DND-41 (cell line): ENCODE data around the gene NPIPA2.
"Not testable (repeated sequence)": the region's sequence is repeated elsewhere in the genome, so short reads cannot be mapped to it uniquely, and the experiment has no call there.

Experiments used
- EZH2 ChIP-seq: IDR thresholded peaks from 3 replicates; pipeline ENCODE4 v1.6.1; 2012; ENCODE audit warnings: borderline replicate concordance, low read depth, mild to moderate bottlenecking, moderate library complexity, low read length, inconsistent platforms; ENCODE audit not compliant: severe bottlenecking
- TF ChIP-seq, protein P1 (sequence below): IDR thresholded peaks from 2 replicates; pipeline ENCODE4 v1.5.1; 2012; ENCODE audit warnings: borderline replicate concordance, low read length, moderate library complexity, mild to moderate bottlenecking; ENCODE audit not compliant: poor library complexity, severe bottlenecking; ENCODE audit errors: extremely low read depth

DNA sequence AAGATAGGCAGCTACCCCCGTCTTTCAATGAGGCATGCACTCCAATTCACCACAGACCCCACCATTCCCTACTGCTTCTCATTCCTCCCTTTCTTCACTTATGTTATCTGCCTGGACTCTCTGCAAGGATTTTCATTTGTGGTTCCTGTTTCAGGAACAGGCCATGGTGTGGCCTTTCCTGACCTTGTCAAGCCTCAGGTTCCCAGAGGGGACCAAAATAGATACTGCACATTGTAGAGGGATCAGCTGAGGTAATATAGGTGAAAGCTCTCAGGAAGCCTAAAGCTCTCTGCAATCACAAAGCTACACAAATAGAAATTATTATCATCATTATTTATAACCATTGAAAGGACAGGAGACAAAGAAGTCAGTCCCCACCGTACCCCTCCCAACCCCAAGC, 50.6 kb downstream of the NPIPA2 start:
- TF ChIP-seq, protein P1, sequence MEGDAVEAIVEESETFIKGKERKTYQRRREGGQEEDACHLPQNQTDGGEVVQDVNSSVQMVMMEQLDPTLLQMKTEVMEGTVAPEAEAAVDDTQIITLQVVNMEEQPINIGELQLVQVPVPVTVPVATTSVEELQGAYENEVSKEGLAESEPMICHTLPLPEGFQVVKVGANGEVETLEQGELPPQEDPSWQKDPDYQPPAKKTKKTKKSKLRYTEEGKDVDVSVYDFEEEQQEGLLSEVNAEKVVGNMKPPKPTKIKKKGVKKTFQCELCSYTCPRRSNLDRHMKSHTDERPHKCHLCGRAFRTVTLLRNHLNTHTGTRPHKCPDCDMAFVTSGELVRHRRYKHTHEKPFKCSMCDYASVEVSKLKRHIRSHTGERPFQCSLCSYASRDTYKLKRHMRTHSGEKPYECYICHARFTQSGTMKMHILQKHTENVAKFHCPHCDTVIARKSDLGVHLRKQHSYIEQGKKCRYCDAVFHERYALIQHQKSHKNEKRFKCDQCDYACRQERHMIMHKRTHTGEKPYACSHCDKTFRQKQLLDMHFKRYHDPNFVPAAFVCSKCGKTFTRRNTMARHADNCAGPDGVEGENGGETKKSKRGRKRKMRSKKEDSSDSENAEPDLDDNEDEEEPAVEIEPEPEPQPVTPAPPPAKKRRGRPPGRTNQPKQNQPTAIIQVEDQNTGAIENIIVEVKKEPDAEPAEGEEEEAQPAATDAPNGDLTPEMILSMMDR = not testable (repeated sequence)
- TF ChIP-seq EZH2 = not testable (repeated sequence)
